ENCODE measurements around the gene ZNF765.
"Not testable (repeated sequence)": the region's sequence is repeated elsewhere in the genome, so short reads cannot be mapped to it uniquely, and the experiment has no call there.

Gene ZNF765

GRCh38 chr19:53462861-53463260 is 67.9 kb downstream of the ZNF765 start:
- TF ChIP-seq TAF1 (IDR thresholded peaks at IDR 0.05; ENCODE audit: low read depth, low read length) (no peak), SPI1 (IDR thresholded peaks at IDR 0.05; ENCODE audit: low read depth, low read length) (no peak), POLR2AphosphoS5 (IDR thresholded peaks at IDR 0.05; ENCODE audit: low read depth, low read length) (no peak)
- no peak for FAIRE-seq

GRCh38 chr19:53463263-53463662 is 68.3 kb downstream of the ZNF765 start:
- TF ChIP-seq POLR2AphosphoS5 (IDR thresholded peaks at IDR 0.05; ENCODE audit: low read depth, low read length) = no peak
- no peak for FAIRE-seq
- no peak for DNase-seq (ENCODE audit: insufficient read length, low spot score)

More at GRCh38 chr19:53462861-53463260, 67.9 kb downstream of the ZNF765 start:
- DNase-seq (ENCODE audit: insufficient read length, low spot score) = no peak

GRCh38 chr19:53466726-53467484 is 72.0 kb downstream of the ZNF765 start:
- no peak for TF ChIP-seq PAX5 (IDR thresholded peaks at IDR 0.05; ENCODE audit: insufficient read depth, low read length, severe bottlenecking)
- no peak for TF ChIP-seq POU2F2 (IDR thresholded peaks at IDR 0.05; ENCODE audit: low read depth, low read length)
- no peak for TF ChIP-seq POLR2A (IDR thresholded peaks at IDR 0.05; ENCODE audit: low read depth, low read length)
- no peak for TF ChIP-seq POLR2AphosphoS5 (IDR thresholded peaks at IDR 0.05; ENCODE audit: low read depth, low read length)
- no peak for TF ChIP-seq TAF1 (IDR thresholded peaks at IDR 0.05; ENCODE audit: low read depth, low read length)
- no peak for TF ChIP-seq SPI1 (IDR thresholded peaks at IDR 0.05; ENCODE audit: low read depth, low read length)
- FAIRE-seq = no peak
- peak; percentile 18 for DNase-seq (ENCODE audit: insufficient read length, low spot score)

GRCh38 chr19:53467485-53468262 is 72.7 kb downstream of the ZNF765 start, which contains the start of gene ZNF813:
Gene ZNF813, plus strand, starts transcription at chr19:53467733. Its CDS starts 16,090 bp downstream, at chr19:53483823.
- peak; percentile 88 for DNase-seq (ENCODE audit: insufficient read length, low spot score)
- peak; percentile 85 for FAIRE-seq
- TF ChIP-seq SPI1 (IDR thresholded peaks at IDR 0.05; ENCODE audit: low read depth, low read length) (no peak), PAX5 (IDR thresholded peaks at IDR 0.05; ENCODE audit: insufficient read depth, low read length, severe bottlenecking) (no peak), POLR2A (IDR thresholded peaks at IDR 0.05; ENCODE audit: low read depth, low read length) (peak; percentile 71), POLR2AphosphoS5 (IDR thresholded peaks at IDR 0.05; ENCODE audit: low read depth, low read length) (peak; percentile 58)

GRCh38 chr19:53468628-53469027 is 73.7 kb downstream of the ZNF765 start:
- FAIRE-seq; DNase-seq (ENCODE audit: insufficient read length, low spot score): not testable (repeated sequence)

- no peak for TF ChIP-seq POLR2A (IDR thresholded peaks at IDR 0.05; ENCODE audit: low read depth, low read length)
- TF ChIP-seq POLR2AphosphoS5 (IDR thresholded peaks at IDR 0.05; ENCODE audit: low read depth, low read length) = no peak
- TF ChIP-seq TAF1 (IDR thresholded peaks at IDR 0.05; ENCODE audit: low read depth, low read length) = no peak
- TF ChIP-seq SPI1 (IDR thresholded peaks at IDR 0.05; ENCODE audit: low read depth, low read length) = no peak
- no peak for TF ChIP-seq POU2F2 (IDR thresholded peaks at IDR 0.05; ENCODE audit: low read depth, low read length)
- no peak for TF ChIP-seq PAX5 (IDR thresholded peaks at IDR 0.05; ENCODE audit: insufficient read depth, low read length, severe bottlenecking)
- FAIRE-seq (no peak), DNase-seq (ENCODE audit: insufficient read length, low spot score) (no peak)
Observed at GRCh38 chr19:53471916-53472315, 77.0 kb downstream of the ZNF765 start.

GRCh38 chr19:53474832-53475231 is 79.9 kb downstream of the ZNF765 start:
- not testable (repeated sequence) for FAIRE-seq; DNase-seq (ENCODE audit: insufficient read length, low spot score)

GRCh38 chr19:53475470-53475869 is 80.5 kb downstream of the ZNF765 start:
- not testable (repeated sequence) for FAIRE-seq; DNase-seq (ENCODE audit: insufficient read length, low spot score)

All from GM12891 (cell line).